ENCODE data around the gene XKR8. TPM values are rescaled to one million over a fixed set of nuclear protein-coding genes. Genes with fewer than 3 reads are reported as not detected.

XKR8 gene
- total RNA-seq (2.3 TPM), polyA plus RNA-seq (ENCODE audit: insufficient read depth in 1 of 8, insufficient read length in 8 of 8, low replicate concordance in 1 of 8) (1 to 10 TPM; 7.4 to 8.6 (median 8.0) TPM)
- long read RNA-seq, donor 1, partial matches to known transcripts = 0 of 3 reads
- long read RNA-seq, donor 1, other reads (novel, unspliced or antisense) = 0 of 3 reads
- long read RNA-seq, donor 2 = 0 reads
- long read RNA-seq, donor 3, partial matches to known transcripts = 0 of 2 reads
- long read RNA-seq, donor 3, other reads (novel, unspliced or antisense) = 0 of 2 reads
- long read RNA-seq, donor 4, partial matches to known transcripts = 0 of 2 reads
- long read RNA-seq, donor 4, other reads (novel, unspliced or antisense) = 0 of 2 reads
- long read RNA-seq, donor 5, transcript XKR8-201 (3 exons, 2,692 nt) = major isoform, 11 of 11 reads
- long read RNA-seq, donor 5, partial matches to known transcripts = 0 of 11 reads
- long read RNA-seq, donor 5, other reads (novel, unspliced or antisense) = 0 of 11 reads
- long read RNA-seq, donor 6, partial matches to known transcripts = 8 of 12 reads
- long read RNA-seq, donor 6, other reads (novel, unspliced or antisense) = 0 of 12 reads
- long read RNA-seq, donor 7, partial matches to known transcripts = 0 of 3 reads
- long read RNA-seq, donor 7, other reads (novel, unspliced or antisense) = 0 of 3 reads
- long read RNA-seq, donor 8, partial matches to known transcripts = 5 of 7 reads
- long read RNA-seq, donor 8, other reads (novel, unspliced or antisense) = 0 of 7 reads
- long read RNA-seq, donor 9, partial matches to known transcripts = 0 of 1 reads
- long read RNA-seq, donor 9, other reads (novel, unspliced or antisense) = 0 of 1 reads
- long read RNA-seq, donor 10, partial matches to known transcripts = 0 of 2 reads
- long read RNA-seq, donor 10, other reads (novel, unspliced or antisense) = 0 of 2 reads
- long read RNA-seq, donor 11, partial matches to known transcripts = 0 of 3 reads
- long read RNA-seq, donor 11, other reads (novel, unspliced or antisense) = 0 of 3 reads

GRCh38 chr1:27959792-27960603 is at the start of gene XKR8:
Gene XKR8, plus strand, starts transcription at chr1:27959973. Its CDS starts 97 bp downstream, at chr1:27960070.
- Histone ChIP-seq H3K27ac (ENCODE audit: low read length) (peak within 1 kb of the TSS; percentile 94), H3K4me1 (ENCODE audit: control insufficient read depth, insufficient read depth, low read length) (peaks cover 20% of the 10 kb centered on the region), H3K4me3 (ENCODE audit: low read length) (peak within 1 kb of the TSS; percentile 77), H3K27me3 (ENCODE audit: control insufficient read depth, insufficient read depth, low read length) (no peaks in the 10 kb centered on the region), H3K9me3 (replicated peaks; ENCODE audit: control insufficient read depth, low read depth, low read length) (no peaks in the 10 kb centered on the region), H3K36me3 (ENCODE audit: control insufficient read depth, insufficient read depth, low read length) (peaks cover 18% of the 10 kb centered on the region)
- WGBS (ENCODE audit: insufficient coverage) = 5% methylated on average over 68 of the region's 68 CpGs
- peak; percentile 91 for DNase-seq

GRCh38 chr1:27912429-27912828 is 47.3 kb upstream of the XKR8 start:
- Histone ChIP-seq H3K4me1 (ENCODE audit: control insufficient read depth, insufficient read depth, low read length) (peaks cover 7% of the 10 kb centered on the region), H3K27me3 (ENCODE audit: control insufficient read depth, insufficient read depth, low read length) (peaks cover 9% of the 10 kb centered on the region), H3K36me3 (ENCODE audit: control insufficient read depth, insufficient read depth, low read length) (peaks cover 35% of the 10 kb centered on the region), H3K4me3 (ENCODE audit: low read length) (no peak overlapping the region), H3K9me3 (replicated peaks; ENCODE audit: control insufficient read depth, low read depth, low read length) (peaks cover 8% of the 10 kb centered on the region), H3K27ac (ENCODE audit: low read length) (no peak overlapping the region)
- DNase-seq = no peak
- 100% methylated on average over 1 of the region's 1 CpG for WGBS (ENCODE audit: insufficient coverage)

GRCh38 chr1:27915082-27915575 is 44.6 kb upstream of the XKR8 start:
- peaks cover 9% of the 10 kb centered on the region for H3K27me3 ChIP-seq (ENCODE audit: control insufficient read depth, insufficient read depth, low read length)
- no peak for DNase-seq
- H3K4me1 ChIP-seq (ENCODE audit: control insufficient read depth, insufficient read depth, low read length) = peaks cover 7% of the 10 kb centered on the region
- H3K9me3 ChIP-seq (replicated peaks; ENCODE audit: control insufficient read depth, low read depth, low read length) = peaks cover 8% of the 10 kb centered on the region
- peak overlapping the region; percentile 77 for H3K4me3 ChIP-seq (ENCODE audit: low read length)
- peaks cover 17% of the 10 kb centered on the region for H3K36me3 ChIP-seq (ENCODE audit: control insufficient read depth, insufficient read depth, low read length)
- no CpG with 5 or more reads among the region's 7 CpGs for WGBS (ENCODE audit: insufficient coverage)
- H3K27ac ChIP-seq (ENCODE audit: low read length) = peak overlapping the region; percentile 82

GRCh38 chr1:27922272-27922671 is 37.5 kb upstream of the XKR8 start:
- no peaks in the 10 kb centered on the region for H3K4me1 ChIP-seq (ENCODE audit: control insufficient read depth, insufficient read depth, low read length)
- no peaks in the 10 kb centered on the region for H3K9me3 ChIP-seq (replicated peaks; ENCODE audit: control insufficient read depth, low read depth, low read length)
- H3K36me3 ChIP-seq (ENCODE audit: control insufficient read depth, insufficient read depth, low read length) = no peaks in the 10 kb centered on the region
- no CpG with 5 or more reads among the region's 3 CpGs for WGBS (ENCODE audit: insufficient coverage)
- no peak overlapping the region for H3K27ac ChIP-seq (ENCODE audit: low read length)
- peaks cover under 1% of the 10 kb centered on the region for H3K27me3 ChIP-seq (ENCODE audit: control insufficient read depth, insufficient read depth, low read length)
- DNase-seq = no peak
- no peak overlapping the region for H3K4me3 ChIP-seq (ENCODE audit: low read length)

GRCh38 chr1:27928216-27928954 is 31.4 kb upstream of the XKR8 start:
- Histone ChIP-seq H3K4me3 (ENCODE audit: low read length) (no peak overlapping the region), H3K9me3 (replicated peaks; ENCODE audit: control insufficient read depth, low read depth, low read length) (no peaks in the 10 kb centered on the region), H3K4me1 (ENCODE audit: control insufficient read depth, insufficient read depth, low read length) (no peaks in the 10 kb centered on the region), H3K27me3 (ENCODE audit: control insufficient read depth, insufficient read depth, low read length) (no peaks in the 10 kb centered on the region), H3K36me3 (ENCODE audit: control insufficient read depth, insufficient read depth, low read length) (no peaks in the 10 kb centered on the region), H3K27ac (ENCODE audit: low read length) (no peak overlapping the region)
- DNase-seq = no peak
- 75% methylated on average over 3 of the region's 5 CpGs for WGBS (ENCODE audit: insufficient coverage)

GRCh38 chr1:27931184-27931583 is 28.6 kb upstream of the XKR8 start:
- peaks cover 6% of the 10 kb centered on the region for H3K4me1 ChIP-seq (ENCODE audit: control insufficient read depth, insufficient read depth, low read length)
- no peak overlapping the region for H3K4me3 ChIP-seq (ENCODE audit: low read length)
- H3K27ac ChIP-seq (ENCODE audit: low read length) = no peak overlapping the region
- no peak for DNase-seq
- WGBS (ENCODE audit: insufficient coverage) = 64% methylated on average over 1 of the region's 6 CpGs
- no peaks in the 10 kb centered on the region for H3K9me3 ChIP-seq (replicated peaks; ENCODE audit: control insufficient read depth, low read depth, low read length)
- no peaks in the 10 kb centered on the region for H3K36me3 ChIP-seq (ENCODE audit: control insufficient read depth, insufficient read depth, low read length)
- H3K27me3 ChIP-seq (ENCODE audit: control insufficient read depth, insufficient read depth, low read length) = peaks cover 15% of the 10 kb centered on the region

- Histone ChIP-seq H3K27me3 (ENCODE audit: control insufficient read depth, insufficient read depth, low read length) (peaks cover 15% of the 10 kb centered on the region), H3K36me3 (ENCODE audit: control insufficient read depth, insufficient read depth, low read length) (no peaks in the 10 kb centered on the region), H3K9me3 (replicated peaks; ENCODE audit: control insufficient read depth, low read depth, low read length) (no peaks in the 10 kb centered on the region), H3K27ac (ENCODE audit: low read length) (no peak overlapping the region), H3K4me3 (ENCODE audit: low read length) (no peak overlapping the region), H3K4me1 (ENCODE audit: control insufficient read depth, insufficient read depth, low read length) (peaks cover 6% of the 10 kb centered on the region)
- no peak for DNase-seq
- 63% methylated on average over 1 of the region's 4 CpGs for WGBS (ENCODE audit: insufficient coverage)
Measured at GRCh38 chr1:27931759-27932158, 28.0 kb upstream of the XKR8 start.

GRCh38 chr1:27934818-27935549 is 24.8 kb upstream of the XKR8 start, which contains the start of gene SMPDL3B:
Gene SMPDL3B, plus strand, starts transcription at chr1:27935000. Its CDS starts 184 bp downstream, at chr1:27935184.
- DNase-seq = no peak
- no peak within 1 kb of the TSS for H3K4me3 ChIP-seq (ENCODE audit: low read length)
- WGBS (ENCODE audit: insufficient coverage) = under 1% methylated on average over 16 of the region's 16 CpGs

More at GRCh38 chr1:27934818-27935549, 24.8 kb upstream of the XKR8 start, which contains the start of gene SMPDL3B:
- peaks cover 6% of the 10 kb centered on the region for H3K4me1 ChIP-seq (ENCODE audit: control insufficient read depth, insufficient read depth, low read length)
- H3K27ac ChIP-seq (ENCODE audit: low read length) = no peak within 1 kb of the TSS
- peaks cover 23% of the 10 kb centered on the region for H3K27me3 ChIP-seq (ENCODE audit: control insufficient read depth, insufficient read depth, low read length)
- no peaks in the 10 kb centered on the region for H3K9me3 ChIP-seq (replicated peaks; ENCODE audit: control insufficient read depth, low read depth, low read length)
- no peaks in the 10 kb centered on the region for H3K36me3 ChIP-seq (ENCODE audit: control insufficient read depth, insufficient read depth, low read length)
